ENCODE measurements around the gene CPEB4. TPM values are rescaled to one million over a fixed set of nuclear protein-coding genes. Genes with fewer than 3 reads are reported as not detected.

Gene CPEB4
- total and polyA plus RNA-seq, 2 experiments from 2014 or later, result 6.2 to 11.6 TPM

DNA sequence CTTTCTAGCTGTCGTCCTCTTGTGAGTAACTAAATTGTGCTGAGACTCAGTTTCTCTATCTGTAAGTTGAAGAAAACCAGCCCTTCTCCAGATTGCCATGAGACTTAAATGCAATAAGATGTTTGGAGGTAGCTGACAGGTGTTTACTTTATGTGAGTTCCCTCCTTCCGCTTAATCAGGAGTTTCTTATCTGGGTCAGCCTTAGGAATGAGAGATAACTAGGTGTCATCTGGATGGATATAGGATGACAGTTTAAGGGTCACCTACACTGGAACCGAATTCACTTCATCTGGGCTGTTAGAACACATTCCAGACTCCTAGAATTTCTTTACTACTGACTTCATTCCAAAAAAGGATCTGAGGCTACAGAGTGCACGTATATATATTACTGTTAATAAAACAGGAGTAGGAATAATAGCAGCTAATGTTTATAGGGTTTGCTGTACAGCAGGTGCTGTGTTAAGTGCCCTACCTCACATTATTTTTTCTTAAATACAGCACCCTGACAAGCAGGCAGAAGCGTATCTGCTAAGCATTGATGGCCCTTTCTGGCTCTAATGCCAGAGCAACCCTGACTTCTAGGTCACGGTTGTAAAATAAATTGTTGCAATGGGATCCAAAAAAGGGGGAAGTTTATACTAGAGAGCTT, 30.0 kb upstream of the CPEB4 start:
- no peaks in the 10 kb centered on the region for H4K20me1 ChIP-seq (ENCODE audit: insufficient read depth)

GRCh38 chr5:173858670-173859407, 29.3 kb upstream of the CPEB4 start:
- no peak for DNase-seq
- no peaks in the 10 kb centered on the region for H3K27me3 ChIP-seq (replicated peaks; ENCODE audit: insufficient read depth)
- H3K79me2 ChIP-seq (ENCODE audit: insufficient read depth), result no peaks in the 10 kb centered on the region
- H3F3A ChIP-seq (ENCODE audit: insufficient read depth), result no peaks in the 10 kb centered on the region
- in situ Hi-C loops (cut with MboI), result no loop called here
- no peak overlapping the region for H3K4me2 ChIP-seq (ENCODE audit: unreplicated experiment)
- no peaks in the 10 kb centered on the region for H4K20me1 ChIP-seq (ENCODE audit: insufficient read depth)
- H2AFZ ChIP-seq, result no peak overlapping the region
- H3K9ac ChIP-seq, result no peak overlapping the region
- H3K4me3 ChIP-seq, result no peak overlapping the region
- H3K9me2 ChIP-seq (ENCODE audit: insufficient read depth), result no peaks in the 10 kb centered on the region
- TF ChIP-seq EZH2 (IDR thresholded peaks at IDR 0.05; ENCODE audit: insufficient read depth, poor library complexity, severe bottlenecking), result no peak
- H3K36me3 ChIP-seq (ENCODE audit: low read depth), result no peaks in the 10 kb centered on the region
- no peaks in the 10 kb centered on the region for H3K4me1 ChIP-seq (ENCODE audit: insufficient read depth)
- H3K27ac ChIP-seq, result no peak overlapping the region
- WGBS, 2 experiments (ENCODE audit: low coverage in 1 of 2, low lambda C conversion rate in 2 of 2, missing lambda C conversion rate in 2 of 2), result 60 to 73% methylated on average over 4 of the region's 4 CpGs
- H3K9me3 ChIP-seq (ENCODE audit: low read depth), result no peaks in the 10 kb centered on the region

More for the DNA sequence above, 30.0 kb upstream of the CPEB4 start:
- H3K27ac ChIP-seq, result no peak overlapping the region
- no peaks in the 10 kb centered on the region for H3K27me3 ChIP-seq (replicated peaks; ENCODE audit: insufficient read depth)
- H3K4me2 ChIP-seq (ENCODE audit: unreplicated experiment), result no peak overlapping the region
- no peaks in the 10 kb centered on the region for H3F3A ChIP-seq (ENCODE audit: insufficient read depth)
- H2AFZ ChIP-seq, result no peak overlapping the region
- TF ChIP-seq EZH2 (IDR thresholded peaks at IDR 0.05; ENCODE audit: insufficient read depth, poor library complexity, severe bottlenecking) (no peak), EZH2phosphoT487 (IDR thresholded peaks at IDR 0.05; ENCODE audit: insufficient read depth, low read depth) (no peak)
- in situ Hi-C loops (cut with MboI), result no loop called here
- no peaks in the 10 kb centered on the region for H3K9me3 ChIP-seq (ENCODE audit: low read depth)
- no peaks in the 10 kb centered on the region for H3K79me2 ChIP-seq (ENCODE audit: insufficient read depth)
- no peak overlapping the region for H3K9ac ChIP-seq
- H3K4me3 ChIP-seq, result no peak overlapping the region
- no peaks in the 10 kb centered on the region for H3K36me3 ChIP-seq (ENCODE audit: low read depth)
- no peaks in the 10 kb centered on the region for H3K9me2 ChIP-seq (ENCODE audit: insufficient read depth)
- H3K4me1 ChIP-seq (ENCODE audit: insufficient read depth), result no peaks in the 10 kb centered on the region
- 37 to 48% methylated on average over 6 of the region's 6 CpGs for WGBS, 2 experiments (ENCODE audit: low coverage in 1 of 2, low lambda C conversion rate in 2 of 2, missing lambda C conversion rate in 2 of 2)
- no peak for DNase-seq

DNA sequence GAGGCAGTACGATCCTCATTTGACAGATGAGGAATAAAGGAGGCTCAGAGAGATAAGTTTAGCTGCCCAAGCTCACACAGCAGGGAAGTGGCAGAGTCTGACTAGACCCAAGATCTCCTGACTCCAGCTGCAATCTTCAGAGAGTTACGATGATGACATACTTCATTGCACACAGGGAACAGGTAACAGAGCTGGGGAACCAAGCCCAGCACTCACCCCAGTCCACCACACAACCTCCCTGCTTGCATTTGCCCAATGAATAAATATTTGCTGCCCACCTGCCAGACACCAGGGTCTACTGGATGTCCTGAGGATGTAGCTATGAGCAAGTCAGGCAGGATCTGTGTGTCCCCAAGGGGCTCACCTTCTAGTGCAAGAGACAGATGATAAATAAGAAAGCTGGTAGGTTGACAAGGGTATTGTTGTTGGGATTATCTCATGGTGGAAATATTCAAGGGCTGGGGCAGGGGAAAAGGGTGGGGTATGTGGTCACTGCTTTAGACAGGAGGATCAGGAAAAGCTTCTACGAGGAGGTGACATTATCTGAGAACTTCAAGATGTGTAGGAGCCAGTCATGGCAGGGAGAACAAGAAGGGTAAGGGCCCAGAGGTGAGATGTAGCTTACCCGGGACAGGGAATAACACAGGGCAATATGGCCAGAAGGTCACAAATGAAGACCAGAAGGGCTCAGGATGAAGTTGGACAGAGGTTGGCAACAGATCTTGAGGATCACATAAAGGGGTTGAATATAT, 28.6 kb upstream of the CPEB4 start:
- no peak overlapping the region for H3K9ac ChIP-seq
- DNase-seq, result no peak
- no peaks in the 10 kb centered on the region for H3K79me2 ChIP-seq (ENCODE audit: insufficient read depth)
- no peak overlapping the region for H3K4me3 ChIP-seq
- no peaks in the 10 kb centered on the region for H4K20me1 ChIP-seq (ENCODE audit: insufficient read depth)
- no peak overlapping the region for H2AFZ ChIP-seq
- no peaks in the 10 kb centered on the region for H3K4me1 ChIP-seq (ENCODE audit: insufficient read depth)
- TF ChIP-seq EZH2 (IDR thresholded peaks at IDR 0.05; ENCODE audit: insufficient read depth, poor library complexity, severe bottlenecking) (no peak), EZH2phosphoT487 (IDR thresholded peaks at IDR 0.05; ENCODE audit: insufficient read depth, low read depth) (no peak)
- H3K9me3 ChIP-seq (ENCODE audit: low read depth), result no peaks in the 10 kb centered on the region
- WGBS, 2 experiments (ENCODE audit: low coverage in 1 of 2, low lambda C conversion rate in 2 of 2, missing lambda C conversion rate in 2 of 2), result 68 to 81% methylated on average over 4 of the region's 4 CpGs
- H3K27me3 ChIP-seq (replicated peaks; ENCODE audit: insufficient read depth), result no peaks in the 10 kb centered on the region
- no peaks in the 10 kb centered on the region for H3K36me3 ChIP-seq (ENCODE audit: low read depth)
- H3F3A ChIP-seq (ENCODE audit: insufficient read depth), result no peaks in the 10 kb centered on the region
- H3K27ac ChIP-seq, result no peak overlapping the region
- H3K4me2 ChIP-seq (ENCODE audit: unreplicated experiment), result no peak overlapping the region
- H3K9me2 ChIP-seq (ENCODE audit: insufficient read depth), result no peaks in the 10 kb centered on the region
- in situ Hi-C loops (cut with MboI), result no loop called here

GRCh38 chr5:173862047-173862477, 26.1 kb upstream of the CPEB4 start:
- no peaks in the 10 kb centered on the region for H3K9me2 ChIP-seq (ENCODE audit: insufficient read depth)
- H3K4me2 ChIP-seq (ENCODE audit: unreplicated experiment), result no peak overlapping the region
- H3K27me3 ChIP-seq (replicated peaks; ENCODE audit: insufficient read depth), result no peaks in the 10 kb centered on the region
- no peaks in the 10 kb centered on the region for H3K9me3 ChIP-seq (ENCODE audit: low read depth)
- no peak for DNase-seq
- no peaks in the 10 kb centered on the region for H3K4me1 ChIP-seq (ENCODE audit: insufficient read depth)
- no peak overlapping the region for H2AFZ ChIP-seq
- no peaks in the 10 kb centered on the region for H4K20me1 ChIP-seq (ENCODE audit: insufficient read depth)
- no peaks in the 10 kb centered on the region for H3F3A ChIP-seq (ENCODE audit: insufficient read depth)
- no peak for TF ChIP-seq EZH2phosphoT487 (IDR thresholded peaks at IDR 0.05; ENCODE audit: insufficient read depth, low read depth)
- TF ChIP-seq EZH2 (IDR thresholded peaks at IDR 0.05; ENCODE audit: insufficient read depth, poor library complexity, severe bottlenecking), result no peak
- 76 to 77% methylated on average over 4 of the region's 4 CpGs for WGBS, 2 experiments (ENCODE audit: low coverage in 1 of 2, low lambda C conversion rate in 2 of 2, missing lambda C conversion rate in 2 of 2)
- no peak overlapping the region for H3K9ac ChIP-seq
- no peaks in the 10 kb centered on the region for H3K79me2 ChIP-seq (ENCODE audit: insufficient read depth)
- H3K4me3 ChIP-seq, result no peak overlapping the region
- in situ Hi-C loops (cut with MboI), result no loop called here
- H3K36me3 ChIP-seq (ENCODE audit: low read depth), result no peaks in the 10 kb centered on the region
- no peak overlapping the region for H3K27ac ChIP-seq

Measured in GM23248 (cell line).